Caki2 (cell line): ENCODE results near the gene RAB3A. TPM values are rescaled to one million over a fixed set of nuclear protein-coding genes. Genes with fewer than 3 reads are reported as not detected.
A peak's percentile ranks its signal among the peaks of the same experiment; 100 is the strongest.
"Not testable (repeated sequence)": the region's sequence is repeated elsewhere in the genome, so short reads cannot be mapped to it uniquely, and the experiment has no call there.

ENCODE experiments used
- DNase-seq: peaks from one replicate; pipeline ENCODE4 v3.0.0-alpha.2; 2015; ENCODE audit warnings: low read depth
- in situ Hi-C: cut with HindIII; loops from 2 replicates; pipeline ENCODE4 v1.10.0; 2016; ENCODE audit warnings: low sequenced_read_pairs, low pct_unique_long_range_greater_than_20kb, mixed read lengths
- total RNA-seq: library from RNA; depleted of rRNA; stranded (reverse); fragments of >200 nt; shearing (Covaris generic); gene quantifications from 2 replicates; pipeline ENCODE4 v1.2.3, GENCODE V29; 2014; ENCODE audit warnings: low replicate concordance; rRNA removed

Gene RAB3A
- total RNA-seq, 1 experiment from 2014 or later = 0.84 TPM

DNA sequence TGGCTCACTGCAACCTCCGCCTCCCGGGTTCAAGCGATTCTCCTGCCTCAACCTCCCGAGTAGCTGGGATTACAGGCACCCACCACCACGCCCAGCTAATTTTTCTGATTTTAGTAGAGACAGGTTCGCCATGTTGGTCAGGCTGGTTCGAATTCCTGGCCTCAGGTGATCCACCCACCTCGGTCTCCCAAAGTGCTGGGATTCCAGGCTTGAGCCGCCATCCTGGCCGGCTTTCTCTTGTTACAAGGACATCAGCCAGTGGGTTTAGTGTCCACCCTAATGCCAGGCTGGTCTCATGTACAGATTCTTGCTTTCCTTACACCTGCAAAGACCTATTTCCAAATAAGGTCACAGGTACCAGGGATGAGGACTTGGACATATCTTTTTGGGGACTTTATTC, 44.0 kb downstream of the RAB3A start:
- in situ Hi-C loops = no loop called here
- DNase-seq = no peak

DNA sequence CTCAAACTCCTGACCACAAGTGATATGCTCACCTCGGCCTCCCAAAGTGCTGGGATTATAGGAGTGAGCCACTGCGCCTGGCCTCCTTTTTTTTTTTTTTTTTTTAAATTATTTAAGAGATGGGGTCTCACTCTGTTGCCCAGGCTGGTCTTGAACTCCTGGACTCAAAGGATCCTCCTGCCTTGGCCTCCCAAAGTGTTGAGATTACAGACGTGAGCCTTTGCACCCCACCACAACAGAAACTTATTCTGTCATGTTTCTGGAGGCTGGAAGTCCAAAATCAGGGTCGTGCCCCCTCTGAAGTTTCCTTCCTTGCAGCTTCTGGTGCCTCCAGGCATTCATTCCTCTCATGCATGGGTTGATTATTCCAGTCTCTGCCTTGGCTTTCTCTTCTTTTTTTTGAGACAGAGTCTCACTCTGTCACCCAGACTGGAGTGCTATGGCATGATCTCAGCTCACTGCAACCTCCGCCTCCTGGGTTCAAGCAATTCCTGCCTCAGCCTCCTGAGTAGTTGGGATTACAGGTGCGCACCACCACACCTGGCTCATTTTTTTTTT, 44.7 kb downstream of the RAB3A start:
- DNase-seq, in situ Hi-C loops: not testable (repeated sequence)

DNA sequence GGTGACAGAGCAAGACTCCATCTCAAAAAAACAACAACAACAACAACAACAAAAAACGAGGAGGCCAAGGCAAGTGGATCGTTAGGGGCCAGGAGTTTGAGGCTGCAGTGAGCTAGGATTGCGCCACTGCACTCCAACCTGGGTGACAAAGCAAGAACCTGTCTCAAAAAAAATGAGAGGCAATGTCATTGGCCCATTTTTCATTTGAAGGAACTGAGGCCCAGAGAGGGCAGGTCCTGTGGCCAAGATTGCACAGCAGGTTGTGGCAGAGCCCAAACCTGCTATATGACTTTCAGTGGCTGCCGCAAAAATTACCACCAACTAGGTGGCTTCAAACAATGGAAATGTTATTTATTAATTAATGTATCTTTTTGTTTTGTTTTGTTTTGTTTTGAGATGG, 45.4 kb downstream of the RAB3A start:
- in situ Hi-C loops = no loop called here
- no peak for DNase-seq

DNA sequence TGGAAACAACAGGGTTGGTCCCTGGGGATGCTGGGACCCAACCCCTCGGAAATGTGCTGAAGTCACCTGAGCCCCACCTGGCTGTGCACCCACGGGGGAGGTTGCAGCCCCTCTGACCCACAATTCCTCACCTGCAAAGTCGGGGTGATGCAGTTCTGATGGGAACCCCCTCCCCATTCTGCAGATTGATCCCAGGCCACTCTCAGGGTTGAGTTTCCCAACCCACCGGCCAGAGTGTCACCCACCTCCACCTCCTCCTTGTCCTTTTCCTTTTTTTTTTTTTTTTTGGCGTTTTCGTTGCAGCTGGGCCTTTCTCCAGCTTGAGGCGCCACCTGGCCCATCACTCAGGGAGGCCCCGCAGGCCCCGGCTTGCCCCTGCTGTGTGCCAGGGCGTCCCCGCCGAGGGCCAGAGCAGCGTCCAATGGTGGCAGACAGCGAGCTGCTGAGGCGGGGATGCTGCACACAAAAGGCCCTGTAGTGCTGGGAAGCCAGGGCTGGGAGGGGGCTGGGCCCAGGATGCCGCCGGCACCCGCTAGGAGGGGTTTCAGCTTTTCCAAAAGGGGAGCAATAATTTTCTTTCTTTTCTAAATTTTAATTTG, 46.3 kb downstream of the RAB3A start:
- in situ Hi-C loops = no loop called here
- no peak for DNase-seq

DNA sequence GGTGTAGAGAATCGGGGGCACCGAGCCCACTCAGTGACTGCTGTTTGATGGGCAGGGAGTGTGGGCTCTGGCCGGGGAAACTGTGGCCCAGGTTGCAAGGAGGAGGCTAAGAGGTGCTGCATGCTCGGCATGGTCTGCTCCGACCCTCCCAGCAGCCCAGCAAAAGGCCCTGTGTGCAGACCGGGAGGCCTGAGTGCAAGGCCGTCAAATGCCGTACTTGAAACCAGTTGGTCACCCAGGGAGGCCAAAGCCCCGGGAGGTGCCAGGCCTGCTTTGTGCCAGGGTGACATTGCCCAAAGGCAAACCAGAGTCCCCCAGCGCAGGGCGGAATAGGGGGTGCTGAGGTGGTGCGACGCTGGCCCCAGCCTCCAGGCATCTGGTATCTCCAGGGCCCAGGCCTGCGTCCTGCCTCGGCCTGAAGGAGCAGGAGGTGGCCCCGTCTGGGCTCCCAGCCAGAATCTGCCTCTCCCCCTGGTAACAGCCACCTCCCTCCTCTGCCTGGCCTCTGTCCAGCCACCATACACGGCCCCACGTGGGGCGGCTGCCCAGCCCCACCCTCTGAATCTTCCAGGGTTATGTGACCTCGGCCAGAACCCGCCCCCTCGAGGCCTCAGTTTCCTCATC, 46.9 kb downstream of the RAB3A start:
- DNase-seq = peak; percentile 67
- in situ Hi-C loops = no loop called here

DNA sequence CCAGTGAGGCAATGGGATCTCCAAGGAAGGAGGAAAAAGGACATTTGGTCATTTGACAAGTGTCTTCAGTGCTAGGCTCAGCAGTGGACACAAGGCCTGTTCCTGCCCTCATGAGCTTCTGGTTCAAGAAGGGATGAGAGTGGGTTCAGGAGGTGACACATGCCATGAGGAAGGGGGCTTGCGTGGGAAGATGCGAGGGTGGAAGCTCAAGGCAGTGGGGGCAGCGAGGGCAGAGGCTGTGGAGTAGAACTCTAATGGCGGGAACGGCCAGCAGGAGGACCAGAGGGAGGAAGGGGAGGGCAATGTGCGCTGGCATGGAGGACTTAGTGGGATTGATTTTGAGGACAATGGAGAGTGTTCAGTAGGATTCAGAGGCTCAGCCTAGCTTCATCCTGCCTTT, 47.6 kb downstream of the RAB3A start:
- no peak for DNase-seq
- in situ Hi-C loops = no loop called here

DNA sequence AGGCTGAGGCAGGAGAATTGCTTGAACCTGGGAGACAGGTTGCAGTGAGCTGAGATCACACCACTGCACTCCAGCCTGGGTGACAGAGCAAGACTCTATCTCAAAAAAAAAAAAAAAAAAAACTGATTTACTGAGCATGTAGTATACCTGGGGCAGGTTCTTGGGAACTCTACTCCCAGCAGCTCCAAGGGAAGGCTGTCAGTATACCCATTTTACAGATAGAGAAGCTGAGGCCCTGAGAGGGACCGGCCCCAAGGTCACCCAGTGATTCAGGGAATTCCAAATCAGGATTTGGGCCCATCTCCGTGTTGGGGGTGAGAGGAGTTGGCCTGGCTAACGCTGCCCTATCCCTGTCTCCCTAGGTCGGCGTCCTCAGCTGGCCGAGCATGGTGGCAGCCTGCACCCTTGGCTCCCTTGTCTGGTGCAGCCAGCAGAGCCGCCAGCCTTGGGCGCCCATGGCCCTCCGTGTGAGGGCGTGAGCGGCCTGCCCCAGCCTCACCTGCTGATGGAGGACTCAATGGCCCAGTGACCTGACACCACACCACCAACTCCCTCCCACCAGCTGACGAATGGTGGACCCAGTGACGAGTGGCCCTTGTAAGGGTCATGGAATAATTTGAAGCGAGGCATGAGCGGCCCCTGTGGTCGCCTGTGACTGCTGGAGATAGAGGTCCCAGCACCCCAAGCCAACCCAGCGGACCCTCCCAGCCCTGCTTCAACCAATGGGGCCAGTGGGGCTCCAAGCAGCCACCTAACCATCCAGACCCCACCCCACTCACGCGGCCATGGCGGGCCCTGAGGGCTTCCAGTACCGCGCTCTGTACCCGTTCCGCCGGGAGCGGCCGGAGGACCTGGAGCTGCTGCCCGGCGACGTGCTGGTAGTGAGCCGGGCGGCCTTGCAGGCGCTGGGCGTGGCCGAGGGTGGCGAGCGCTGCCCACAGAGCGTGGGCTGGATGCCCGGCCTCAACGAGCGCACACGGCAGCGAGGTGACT, 48.5 kb downstream of the RAB3A start:
- DNase-seq = no peak
- in situ Hi-C loops = no loop called here

DNA sequence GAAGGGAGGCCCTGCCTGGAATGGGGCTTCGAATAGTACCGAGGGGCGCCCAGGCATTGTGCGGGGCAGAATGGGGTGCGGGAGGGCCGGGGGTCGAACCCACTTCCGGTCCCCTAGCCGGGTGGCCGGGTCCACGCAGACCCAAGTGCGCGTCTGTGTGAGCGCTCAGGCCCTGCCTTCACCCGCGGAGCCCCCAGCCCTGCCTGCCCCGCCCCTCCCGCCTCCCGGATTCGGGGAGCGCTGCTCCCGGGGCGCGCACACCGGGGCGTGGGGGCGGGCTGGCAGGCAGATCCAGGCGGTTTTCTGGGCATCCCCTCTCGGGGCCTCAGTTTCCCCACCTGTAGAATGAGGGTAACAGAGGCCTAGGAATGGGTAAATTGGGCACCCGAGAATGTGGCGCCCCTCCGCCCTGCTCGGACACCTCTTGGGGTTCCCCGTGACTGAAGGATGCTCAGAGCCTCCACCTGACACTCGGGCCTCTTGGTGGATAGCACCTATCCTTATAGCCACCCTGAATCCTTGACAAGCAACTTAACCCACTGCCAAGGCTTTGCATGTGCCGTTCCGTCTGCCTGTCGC, 50.2 kb downstream of the RAB3A start:
- in situ Hi-C loops = no loop called here
- DNase-seq = no peak

DNA sequence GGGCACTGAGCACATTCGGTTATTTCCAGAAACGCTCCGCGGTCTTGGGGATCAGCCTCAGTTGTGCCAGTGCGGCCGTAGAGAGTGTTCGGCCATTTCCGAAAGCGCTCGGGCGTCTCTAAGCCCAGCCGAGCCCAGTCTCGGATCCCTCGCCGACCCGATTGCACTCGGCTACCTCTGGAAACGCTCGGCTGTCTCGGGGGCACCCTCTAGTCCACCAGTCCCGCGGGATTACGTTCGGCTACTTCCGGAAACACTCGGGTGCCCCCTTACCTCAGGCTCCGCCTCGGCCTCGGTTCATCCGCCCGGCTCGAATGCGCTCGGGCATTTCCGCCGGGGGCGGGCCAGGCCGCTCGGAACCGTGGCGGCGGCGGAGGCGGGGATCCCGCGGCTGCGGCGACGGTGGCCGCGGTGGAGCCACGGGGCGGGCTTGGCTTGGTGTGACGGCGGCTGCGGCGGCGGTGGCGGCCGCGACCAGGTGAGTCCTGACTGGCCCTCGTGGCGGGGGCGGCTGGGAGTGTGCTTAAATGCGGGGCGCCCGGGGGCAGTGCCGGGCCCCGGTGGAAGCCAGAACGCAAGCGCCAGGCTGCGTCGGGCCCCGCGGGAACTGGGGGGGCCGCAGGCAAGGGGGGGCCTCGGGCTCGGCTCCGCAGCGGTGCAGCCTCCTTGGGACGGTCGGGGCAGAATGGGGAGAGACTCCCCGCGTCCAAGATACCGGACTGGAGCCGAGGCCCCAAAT, 50.9 kb downstream of the RAB3A start, which contains the start of gene PIK3R2:
PIK3R2 (plus strand) TSS at position 347 of the 739 bp plus-strand sequence. CDS start 2,717 bp downstream, outside the sequence.
- DNase-seq = peak; percentile 99
- in situ Hi-C loops = no loop called here

DNA sequence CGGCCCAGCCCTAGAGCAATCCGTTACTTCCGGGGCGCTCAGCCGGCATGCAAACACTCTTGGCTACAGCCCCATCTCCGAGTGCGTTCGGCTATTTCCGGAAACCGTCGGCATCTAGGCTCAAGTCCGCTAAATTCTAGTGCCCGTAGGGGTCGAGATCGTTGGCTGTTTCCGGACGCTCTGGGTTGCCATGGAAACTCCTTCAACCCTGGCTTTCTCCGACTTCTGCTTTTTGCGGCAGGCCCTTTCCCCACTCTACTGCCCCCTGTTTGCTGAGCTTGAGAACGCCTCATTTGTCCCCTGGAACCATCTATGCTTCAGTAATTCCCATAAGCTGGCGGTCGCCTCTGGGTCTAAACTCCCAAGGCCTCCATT, 51.4 kb downstream of the RAB3A start:
- DNase-seq = peak; percentile 97
- in situ Hi-C loops = no loop called here

DNA sequence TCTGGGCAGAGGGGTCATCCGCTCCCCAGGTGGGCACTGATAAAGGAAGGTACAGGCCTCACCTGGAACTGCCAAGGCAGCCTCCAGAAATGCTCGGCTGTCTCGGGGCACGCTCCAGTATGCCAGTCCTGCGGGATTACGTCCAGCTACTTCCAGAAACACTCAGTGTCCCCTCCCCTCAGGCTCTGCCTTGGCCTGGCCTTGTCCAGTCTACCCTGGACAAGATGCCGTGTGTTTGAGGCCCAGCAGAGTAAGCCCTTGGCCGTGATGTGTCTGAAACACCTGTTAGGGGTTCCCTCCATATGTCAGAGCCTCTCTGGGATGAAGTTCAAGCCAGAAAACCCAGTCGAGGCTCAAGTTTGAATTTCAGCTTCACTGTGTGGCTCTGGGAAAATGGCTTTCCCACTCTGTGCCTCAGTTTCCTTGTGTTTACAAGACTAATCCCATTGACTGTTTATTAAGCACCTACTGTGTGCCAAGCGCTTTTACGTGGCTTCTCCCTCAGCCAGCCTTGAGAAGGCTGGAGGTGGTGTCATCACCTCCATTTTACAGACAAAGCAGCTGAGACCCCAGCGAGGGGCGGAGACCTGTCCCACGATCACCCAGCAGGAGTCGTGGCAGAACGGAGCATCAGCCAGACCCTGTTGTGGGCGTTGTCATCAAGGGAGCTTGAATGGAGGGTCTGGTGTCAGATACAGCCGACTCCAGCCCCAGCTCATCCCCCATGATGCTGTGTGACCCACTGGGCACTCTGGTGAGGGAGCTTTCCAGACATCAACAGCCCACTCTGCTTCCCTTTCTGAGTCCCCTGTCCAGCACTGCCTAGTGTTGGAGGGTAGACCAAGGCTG, 52.8 kb downstream of the RAB3A start:
- in situ Hi-C loops = no loop called here
- no peak for DNase-seq

DNA sequence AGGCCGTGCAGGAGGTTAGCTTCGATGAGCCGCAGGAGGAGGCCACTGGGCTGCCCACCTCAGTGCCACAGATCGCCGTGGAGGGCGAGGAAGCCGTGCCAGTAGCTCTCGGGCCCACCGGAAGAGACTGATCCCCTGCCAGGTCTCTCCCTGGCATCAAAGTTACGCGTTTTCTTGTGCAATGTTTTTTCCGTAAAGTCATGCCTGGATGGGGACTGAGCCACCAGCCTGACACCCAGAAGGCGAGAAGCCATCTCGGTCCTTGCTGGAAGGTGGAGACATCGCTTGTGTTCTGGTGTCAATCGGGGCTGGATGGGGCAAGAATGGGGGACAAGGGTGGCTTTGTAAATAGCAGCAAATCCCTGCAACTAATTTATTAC, 54.3 kb downstream of the RAB3A start:
- in situ Hi-C loops = no loop called here
- DNase-seq = no peak

DNA sequence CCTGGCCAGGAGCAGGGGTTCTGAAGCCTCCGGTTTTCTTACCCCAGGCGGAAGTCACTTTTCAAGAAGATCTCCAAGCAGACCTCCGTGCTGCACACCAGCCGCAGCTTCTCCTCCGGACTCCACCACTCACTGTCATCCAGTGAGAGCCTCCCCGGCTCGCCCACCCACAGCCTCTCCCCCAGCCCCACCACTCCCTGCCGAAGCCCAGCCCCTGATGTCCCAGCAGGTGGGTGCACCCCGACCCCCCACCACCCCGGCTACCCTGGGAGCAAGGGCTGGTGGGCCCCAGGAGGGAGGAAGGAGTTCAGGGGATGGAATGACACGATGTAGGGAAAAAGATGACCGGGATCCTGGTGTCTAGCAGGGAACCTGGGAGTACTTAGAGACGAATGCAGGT, 56.4 kb downstream of the RAB3A start:
- no peak for DNase-seq
- in situ Hi-C loops = no loop called here

Other genes starting within 250 kb of the RAB3A start
- not detected in 2 replicates for gene KCNN1, start 236.9 kb downstream of the RAB3A start, total RNA-seq
- 57.4 and 76.7 TPM in 2 replicates for gene ARRDC2, start 195.9 kb downstream of the RAB3A start, total RNA-seq
- gene IL12RB1, start 117.1 kb downstream of the RAB3A start, total RNA-seq = 0.44 TPM in 1 of 2 replicates, not detected in the other
- gene MAST3, start 106.3 kb downstream of the RAB3A start, total RNA-seq = 1.8 and 5.5 TPM in 2 replicates
- gene PIK3R2, start 50.9 kb downstream of the RAB3A start, total RNA-seq = 8.1 and 43.6 TPM in 2 replicates
- 51.9 and 79.3 TPM in 2 replicates for gene IFI30, start 30.2 kb downstream of the RAB3A start, total RNA-seq
- gene MPV17L2, start 10.8 kb downstream of the RAB3A start, total RNA-seq = 10.3 and 22.3 TPM in 2 replicates
- not detected in 2 replicates for gene PDE4C, start 22.4 kb upstream of the RAB3A start, total RNA-seq
- gene IQCN, start 70.4 kb upstream of the RAB3A start, total RNA-seq = not detected in 2 replicates
- gene JUND, start 77.6 kb upstream of the RAB3A start, total RNA-seq = 115 and 120 TPM in 2 replicates
- 828 and 869 TPM in 2 replicates for gene LSM4, start 119.0 kb upstream of the RAB3A start, total RNA-seq
- 15.4 and 17.8 TPM in 2 replicates for gene PGPEP1, start 136.6 kb upstream of the RAB3A start, total RNA-seq
- 349 and 410 TPM in 2 replicates for gene GDF15, start 182.1 kb upstream of the RAB3A start, total RNA-seq
- not detected in 2 replicates for gene LRRC25, start 193.6 kb upstream of the RAB3A start, total RNA-seq
- 87.5 and 106 TPM in 2 replicates for gene SSBP4, start 215.4 kb upstream of the RAB3A start, total RNA-seq
- gene ISYNA1, start 234.1 kb upstream of the RAB3A start, total RNA-seq = 118 and 155 TPM in 2 replicates